ENCODE data around the gene A2M. TPM values are rescaled to one million over a fixed set of nuclear protein-coding genes. Genes with fewer than 3 reads are reported as not detected.

The A2M gene
- total RNA-seq, 4 donors from 2014 or later = 77.1 to 135 (median 126) TPM

DNA sequence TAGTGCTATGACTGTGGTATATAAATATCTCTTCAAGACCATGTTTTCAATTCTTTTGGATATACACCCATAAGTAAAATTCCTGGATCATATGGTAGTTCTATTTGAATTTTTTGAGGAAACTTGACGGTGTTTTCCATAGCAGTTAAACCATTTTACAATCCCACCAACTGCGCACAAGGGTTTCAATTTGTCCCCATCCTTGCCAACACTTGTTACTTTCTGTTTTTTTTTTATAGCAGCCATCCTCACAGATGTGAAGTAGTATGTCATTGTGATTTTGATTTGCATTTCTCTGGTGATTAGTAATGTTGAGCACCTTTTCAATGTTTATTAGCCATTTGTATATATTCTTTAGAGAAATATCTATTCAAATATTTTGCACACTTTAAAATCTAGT lies 14.5 kb upstream of the A2M start:
- in situ Hi-C loops (cut with MboI; ENCODE audit: low sequenced_read_pairs in 4 of 4) = no loop called here
- H3K4me3 ChIP-seq = no peak overlapping the region
- no peak for DNase-seq
- no peak overlapping the region for H3K27ac ChIP-seq
- ATAC-seq = no peak
- H3K27me3 ChIP-seq = no peaks in the 10 kb centered on the region
- H3K36me3 ChIP-seq = no peaks in the 10 kb centered on the region
- intact Hi-C loops (cut with DNase I; ENCODE audit: low total_unique reads) = no loop called here
- H3K4me1 ChIP-seq = no peaks in the 10 kb centered on the region
- no peaks in the 10 kb centered on the region for H3K9me3 ChIP-seq
- TF ChIP-seq, protein P1, sequence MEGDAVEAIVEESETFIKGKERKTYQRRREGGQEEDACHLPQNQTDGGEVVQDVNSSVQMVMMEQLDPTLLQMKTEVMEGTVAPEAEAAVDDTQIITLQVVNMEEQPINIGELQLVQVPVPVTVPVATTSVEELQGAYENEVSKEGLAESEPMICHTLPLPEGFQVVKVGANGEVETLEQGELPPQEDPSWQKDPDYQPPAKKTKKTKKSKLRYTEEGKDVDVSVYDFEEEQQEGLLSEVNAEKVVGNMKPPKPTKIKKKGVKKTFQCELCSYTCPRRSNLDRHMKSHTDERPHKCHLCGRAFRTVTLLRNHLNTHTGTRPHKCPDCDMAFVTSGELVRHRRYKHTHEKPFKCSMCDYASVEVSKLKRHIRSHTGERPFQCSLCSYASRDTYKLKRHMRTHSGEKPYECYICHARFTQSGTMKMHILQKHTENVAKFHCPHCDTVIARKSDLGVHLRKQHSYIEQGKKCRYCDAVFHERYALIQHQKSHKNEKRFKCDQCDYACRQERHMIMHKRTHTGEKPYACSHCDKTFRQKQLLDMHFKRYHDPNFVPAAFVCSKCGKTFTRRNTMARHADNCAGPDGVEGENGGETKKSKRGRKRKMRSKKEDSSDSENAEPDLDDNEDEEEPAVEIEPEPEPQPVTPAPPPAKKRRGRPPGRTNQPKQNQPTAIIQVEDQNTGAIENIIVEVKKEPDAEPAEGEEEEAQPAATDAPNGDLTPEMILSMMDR (IDR thresholded peaks at IDR 0.05 in 4 of 5, conservative IDR thresholded peaks at IDR 0.05 in 1 of 5) = no peak
- TF ChIP-seq POLR2A (IDR thresholded peaks at IDR 0.05) = no peak

DNA sequence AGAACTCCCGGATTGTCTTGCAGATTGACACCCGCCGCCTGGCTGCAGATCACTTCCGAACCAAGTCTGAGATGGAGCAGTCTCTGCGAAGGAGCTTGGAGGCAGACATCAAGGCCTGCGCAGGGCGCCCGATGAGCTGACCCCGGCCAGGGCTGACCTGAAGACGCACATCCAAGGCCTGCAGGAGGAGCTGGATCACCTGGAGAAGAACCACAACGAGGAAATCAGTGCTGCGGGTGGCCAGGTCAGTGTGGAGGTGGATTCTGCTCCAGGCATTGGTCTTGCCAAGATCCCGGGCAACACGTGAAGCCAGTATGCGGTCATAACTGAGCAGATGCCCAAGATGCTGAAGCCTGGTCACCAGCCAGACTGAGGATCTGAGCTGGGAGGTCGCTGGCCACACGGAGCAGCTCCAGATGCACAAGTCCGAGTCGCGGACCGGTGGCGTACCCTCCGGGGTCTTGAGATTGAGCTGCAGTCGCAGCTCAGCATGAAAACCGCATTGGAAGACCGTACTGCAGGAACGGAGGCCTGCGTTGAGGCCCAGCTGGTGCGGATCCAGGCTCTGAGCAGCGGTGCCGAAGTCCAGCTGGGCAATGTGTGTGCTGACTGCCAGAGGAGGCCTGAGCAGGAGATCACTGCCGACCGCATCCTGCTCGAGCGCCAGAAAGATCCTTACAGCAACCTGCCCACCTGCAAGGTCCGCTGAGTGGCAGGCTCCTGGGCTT lies 12.4 kb upstream of the A2M start:
- no peaks in the 10 kb centered on the region for H3K4me1 ChIP-seq
- intact Hi-C loops (cut with DNase I; ENCODE audit: low total_unique reads) (no loop called here), in situ Hi-C loops (cut with MboI; ENCODE audit: low sequenced_read_pairs in 4 of 4) (no loop called here)
- no peaks in the 10 kb centered on the region for H3K9me3 ChIP-seq
- DNase-seq = no peak
- no peak for ATAC-seq
- TF ChIP-seq POLR2A (IDR thresholded peaks at IDR 0.05) = no peak
- TF ChIP-seq, protein P1 (IDR thresholded peaks at IDR 0.05 in 4 of 5, conservative IDR thresholded peaks at IDR 0.05 in 1 of 5) = no peak
- H3K27me3 ChIP-seq = no peaks in the 10 kb centered on the region
- no peak overlapping the region for H3K4me3 ChIP-seq
- H3K36me3 ChIP-seq = no peaks in the 10 kb centered on the region
- H3K27ac ChIP-seq = no peak overlapping the region

DNA sequence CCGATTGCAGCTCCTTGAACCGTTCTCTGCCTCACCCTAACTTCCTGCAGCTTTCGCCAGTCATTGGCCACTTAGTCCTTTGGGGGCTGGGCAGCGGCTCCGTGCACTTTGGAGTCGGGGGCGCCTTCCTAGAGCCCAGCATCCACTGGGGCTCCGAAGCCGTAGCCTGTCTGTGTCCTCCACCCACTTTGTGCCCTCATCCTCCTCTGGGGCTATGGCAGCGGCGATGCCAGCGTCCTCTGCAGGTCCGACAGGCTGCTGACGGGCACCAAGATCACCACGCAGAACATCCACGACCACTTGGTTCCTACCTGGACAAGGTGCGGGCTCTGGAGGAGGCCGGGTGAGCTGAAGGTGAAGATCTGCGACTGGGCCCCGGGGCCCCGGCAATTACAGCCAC lies 11.8 kb upstream of the A2M start:
- no peaks in the 10 kb centered on the region for H3K4me1 ChIP-seq
- H3K27me3 ChIP-seq = no peaks in the 10 kb centered on the region
- in situ Hi-C loops (cut with MboI; ENCODE audit: low sequenced_read_pairs in 4 of 4) = no loop called here
- H3K9me3 ChIP-seq = no peaks in the 10 kb centered on the region
- H3K36me3 ChIP-seq = no peaks in the 10 kb centered on the region
- TF ChIP-seq POLR2A (IDR thresholded peaks at IDR 0.05) = no peak
- TF ChIP-seq, protein P1 (IDR thresholded peaks at IDR 0.05 in 4 of 5, conservative IDR thresholded peaks at IDR 0.05 in 1 of 5) = no peak
- no peak for DNase-seq
- ATAC-seq = no peak
- no peak overlapping the region for H3K27ac ChIP-seq
- H3K4me3 ChIP-seq = no peak overlapping the region
- intact Hi-C loops (cut with DNase I; ENCODE audit: low total_unique reads) = no loop called here

DNA sequence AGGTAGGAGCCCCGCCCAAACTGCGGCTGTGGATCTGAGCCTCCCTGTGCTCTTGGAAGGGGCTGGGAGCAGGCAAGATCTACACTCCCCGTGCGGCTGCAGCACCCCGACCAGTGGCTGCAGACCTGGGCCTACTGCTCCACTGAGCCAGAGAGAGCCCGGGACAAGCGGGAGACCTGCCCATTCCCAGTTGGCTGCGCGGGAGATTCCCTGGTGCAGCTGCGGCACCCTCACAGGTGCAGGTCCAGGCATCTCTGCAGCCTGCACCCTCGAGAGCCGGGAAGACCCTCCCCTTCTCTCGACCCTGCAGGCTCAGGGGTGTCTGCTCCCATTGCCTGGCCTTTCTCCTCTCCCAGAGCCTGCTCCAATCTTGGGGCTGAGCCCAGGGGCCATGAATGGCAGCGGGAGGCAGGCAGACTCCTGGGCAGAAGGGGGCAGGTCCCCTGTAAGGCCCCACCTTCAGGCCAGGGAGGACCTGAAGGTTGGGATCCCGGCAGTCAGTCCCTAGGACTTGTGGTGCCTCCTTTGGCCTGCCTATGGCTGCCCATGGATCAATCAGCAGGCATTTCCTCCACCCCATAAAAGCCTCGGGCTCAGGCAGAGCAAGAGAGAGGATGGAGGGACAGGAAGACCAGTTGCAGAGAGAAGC lies 8.8 kb upstream of the A2M start:
- Histone ChIP-seq H3K36me3 (no peaks in the 10 kb centered on the region), H3K27me3 (no peaks in the 10 kb centered on the region), H3K27ac (peak overlapping the region; percentile 38 to 70 (median 48)), H3K4me1 (peaks cover 0 to 6% of the 10 kb centered on the region in 2 donors), H3K4me3 (peak overlapping the region in 2 of 4 donors; percentile 9 to 40), H3K9me3 (no peaks in the 10 kb centered on the region)
- TF ChIP-seq POLR2A (IDR thresholded peaks at IDR 0.05) = no peak
- TF ChIP-seq, protein P1 (IDR thresholded peaks at IDR 0.05 in 4 of 5, conservative IDR thresholded peaks at IDR 0.05 in 1 of 5) = no peak
- no peak for DNase-seq
- in situ Hi-C loops (cut with MboI; ENCODE audit: low sequenced_read_pairs in 4 of 4) = no loop called here
- no peak for ATAC-seq
- intact Hi-C loops (cut with DNase I; ENCODE audit: low total_unique reads) = no loop called here
